CD4-positive, alpha-beta memory T cell (primary cell): ENCODE measurements around the gene PLRG1. TPM values are rescaled to one million over a fixed set of nuclear protein-coding genes. Genes with fewer than 3 reads are reported as not detected.
A peak's percentile ranks its signal among the peaks of the same experiment; 100 is the strongest.
"Not testable (repeated sequence)": the region's sequence is repeated elsewhere in the genome, so short reads cannot be mapped to it uniquely, and the experiment has no call there.

Source experiments
- CTCF ChIA-PET: fragments of 350-600 bp; sonication (Branson Sonifier 250); formaldehyde crosslinking; loops from one replicate; lab custom pipeline; 2021; ENCODE audit warnings: inconsistent platforms; ENCODE audit not compliant: partially characterized antibody; lab: Charles Lee
- POLR2A ChIA-PET: fragments of 350-600 bp; sonication (Branson Sonifier 250); formaldehyde crosslinking; loops from one replicate; lab custom pipeline; 2021; ENCODE audit not compliant: partially characterized antibody; lab: Charles Lee
- DNase-seq, 5 donors: peaks; one replicate each; pipeline versions ENCODE4 v3.0.0 to v3.0.0-alpha.2; 2020 to 2022; ENCODE audit warnings: mixed read lengths in 1 of 5
- H3K27ac ChIP-seq: one replicate; pipeline ENCODE4 v1.7.0; 2013; ENCODE audit warnings: low read depth, low read length
- H3K27me3 ChIP-seq: 2 replicates; pipeline ENCODE4 v1.7.0; 2013; ENCODE audit warnings: mild to moderate bottlenecking, low read length, moderate library complexity; ENCODE audit not compliant: insufficient read depth
- H3K36me3 ChIP-seq: 2 replicates; pipeline ENCODE4 v1.7.0; 2013; ENCODE audit warnings: mild to moderate bottlenecking, low read length, moderate library complexity; ENCODE audit not compliant: insufficient read depth
- H3K4me1 ChIP-seq: 2 replicates; pipeline ENCODE4 v1.7.0; 2013; ENCODE audit warnings: mild to moderate bottlenecking, low read length, moderate library complexity; ENCODE audit not compliant: insufficient read depth
- H3K4me3 ChIP-seq, 2 donors: one replicate each; pipeline ENCODE4 v1.7.0; 2013; ENCODE audit warnings: low read length in 2 of 2, mild to moderate bottlenecking in 1 of 2
- H3K9me3 ChIP-seq, 2 donors: one replicate each; pipeline ENCODE4 v1.7.0; 2013; ENCODE audit warnings: low read length in 2 of 2, control low read depth in 1 of 2; ENCODE audit not compliant: control insufficient read depth in 1 of 2
- H3K27ac Mint-ChIP-seq, 7 donors: one replicate each; pipeline ENCODE4 v1.8.0; 2020 to 2021; ENCODE audit warnings: mixed read lengths in 7 of 7, mild to moderate bottlenecking in 6 of 7, inconsistent platforms in 3 of 7, moderate library complexity in 3 of 7
- H3K27me3 Mint-ChIP-seq, 2 donors: one replicate each; pipeline ENCODE4 v1.8.0; 2020 to 2021; ENCODE audit warnings: mixed read lengths in 2 of 2
- H3K36me3 Mint-ChIP-seq, 2 donors: one replicate each; pipeline ENCODE4 v1.8.0; 2020 to 2021; ENCODE audit warnings: mixed read lengths in 2 of 2, inconsistent platforms in 1 of 2, mild to moderate bottlenecking in 1 of 2
- H3K4me1 Mint-ChIP-seq, 4 donors: one replicate each; pipeline ENCODE4 v1.8.0; 2020 to 2021; ENCODE audit warnings: mixed read lengths in 4 of 4, mild to moderate bottlenecking in 1 of 4
- H3K4me3 Mint-ChIP-seq, 8 donors: one replicate each; pipeline ENCODE4 v1.8.0; 2020 to 2021; ENCODE audit warnings: mixed read lengths in 8 of 8, mild to moderate bottlenecking in 7 of 8, moderate library complexity in 6 of 8, inconsistent platforms in 3 of 8
- H3K9me3 Mint-ChIP-seq, 8 donors: one replicate each; pipeline ENCODE4 v1.8.0; 2020 to 2021; ENCODE audit warnings: mixed read lengths in 8 of 8, mild to moderate bottlenecking in 5 of 8, inconsistent platforms in 3 of 8, moderate library complexity in 1 of 8
- intact Hi-C: fragments of 100-400 bp; cut with micrococcal nuclease; formaldehyde crosslinking; loops from one replicate; pipeline ENCODE4 v1.15.1; 2023
- polyA plus RNA-seq, 2 donors: library from polyadenylated mRNA; unstranded; fragments of 300-500 nt; fragmentation: Illumina TruSeq; gene quantifications; one replicate each; pipeline ENCODE4 v1.2.3, GENCODE V29; 2021
- total RNA-seq, 2 experiments: library from RNA; stranded (reverse); gene quantifications; one replicate each; pipeline ENCODE4 v1.2.3, GENCODE V29; 2021

The PLRG1 gene
- total RNA-seq (10 to 100 TPM; 77.5 to 81.8 TPM), polyA plus RNA-seq (10 to 100 TPM; 84.3 to 91.8 TPM)

- intact Hi-C loops: loop anchor here (1.0 to 10.0 kb wide), 5 partner anchors 218 to 1403 kb away; partner anchors contain the start of genes CTSO, MAP9 and SFRP2
- H3K4me1 Mint-ChIP-seq: peaks cover 13 to 28% (median 24%) of the 10 kb centered on the region in 4 donors
- H3K9me3 ChIP-seq: no peaks in the 10 kb centered on the region
- peak within 1 kb of the TSS; percentile 96 to 100 (median 98) for H3K4me3 Mint-ChIP-seq
- ChIA-PET CTCF (interaction anchor here (0.7 to 7.5 kb wide), 11 partner anchors 8 to 1404 kb away, joined by 3 to 120 read pairs (median 4); partner anchors contain the start of genes CTSO, FGB and MAP9), POLR2A (interaction anchor here (0.6 to 2.7 kb wide), 8 partner anchors 9 to 1403 kb away, joined by 3 to 19 read pairs (median 3); partner anchors contain the start of genes CTSO, FGB and MAP9)
- H3K27ac ChIP-seq: peak within 1 kb of the TSS; percentile 77
- peaks cover 6 to 32% of the 10 kb centered on the region in 2 donors for H3K36me3 Mint-ChIP-seq
- no peaks in the 10 kb centered on the region for H3K27me3 Mint-ChIP-seq
- H3K27me3 ChIP-seq: no peaks in the 10 kb centered on the region
- no peaks in the 10 kb centered on the region for H3K9me3 Mint-ChIP-seq
- peak; percentile 95 to 96 (median 96) for DNase-seq
- H3K4me1 ChIP-seq: peaks cover 22% of the 10 kb centered on the region
- H3K36me3 ChIP-seq: peaks cover 22% of the 10 kb centered on the region
- peak within 1 kb of the TSS; percentile 87 to 99 (median 97) for H3K27ac Mint-ChIP-seq
- peak within 1 kb of the TSS; percentile 48 to 88 for H3K4me3 ChIP-seq
Observed at GRCh38 chr4:154549894-154550790, at the start of gene PLRG1. Gene PLRG1, minus strand, starts transcription at chr4:154550400. Its CDS starts 92 bp downstream, at chr4:154550308.

DNA sequence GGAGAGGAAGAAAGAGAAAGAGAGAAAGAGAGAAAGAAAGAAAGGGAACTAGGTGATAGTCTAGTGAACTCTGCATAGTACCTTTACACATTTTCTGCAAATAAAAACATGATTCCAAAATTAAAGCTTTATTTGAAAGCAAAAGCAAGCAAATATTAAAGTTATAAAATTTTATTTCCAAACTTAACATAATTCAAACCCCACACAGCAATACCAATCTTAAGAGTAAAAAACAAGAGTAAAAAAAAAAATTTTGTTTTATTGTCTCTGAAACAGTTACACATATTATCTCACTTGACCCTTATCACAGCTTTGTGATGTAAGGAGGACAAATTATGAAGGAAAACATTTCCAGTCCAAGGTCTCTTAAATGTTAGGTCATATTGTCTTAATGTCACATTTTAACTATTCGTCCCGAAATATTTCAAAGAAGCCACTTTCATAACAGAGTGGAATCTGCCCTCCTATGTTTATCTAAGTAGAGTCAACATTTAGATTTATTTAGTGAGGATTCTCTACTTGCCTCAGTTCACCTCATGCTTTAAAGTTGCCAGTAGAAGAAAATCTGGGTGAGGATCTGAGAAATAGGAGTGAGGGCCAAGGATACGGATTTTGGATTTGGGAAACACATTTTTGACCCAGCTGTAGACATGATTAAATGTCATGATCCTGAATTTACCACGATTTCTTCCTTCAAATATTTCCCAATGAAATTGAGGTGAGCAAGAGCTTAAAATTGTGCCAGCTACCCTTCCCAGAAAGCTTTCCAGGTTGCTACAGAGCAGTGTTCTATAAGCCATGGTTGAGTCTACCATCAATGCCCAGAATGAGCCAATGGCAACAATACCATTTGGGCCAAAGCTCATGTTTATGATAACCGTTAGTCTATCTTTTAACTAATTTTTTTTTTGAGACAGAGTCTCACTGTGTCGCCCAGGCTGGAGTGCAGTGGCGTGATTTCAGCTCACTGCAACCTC, 47.9 kb upstream of the PLRG1 start:
- Mint-ChIP-seq H3K4me1 (no peaks in the 10 kb centered on the region), H3K4me3 (no peak overlapping the region), H3K36me3 (no peaks in the 10 kb centered on the region), H3K9me3 (no peaks in the 10 kb centered on the region), H3K27ac (no peak overlapping the region), H3K27me3 (peaks cover 8 to 15% of the 10 kb centered on the region in 2 donors)
- ChIA-PET POLR2A (no interaction called here), CTCF (interaction anchor here (1.1 kb wide), 1 partner anchor 47 kb away, joined by 3 read pairs; no protein-coding TSS in a partner anchor)
- Histone ChIP-seq H3K4me3 (no peak overlapping the region), H3K27ac (no peak overlapping the region), H3K27me3 (no peaks in the 10 kb centered on the region), H3K9me3 (no peaks in the 10 kb centered on the region), H3K4me1 (no peaks in the 10 kb centered on the region), H3K36me3 (no peaks in the 10 kb centered on the region)
- intact Hi-C loops: no loop called here
- DNase-seq: no peak

DNA sequence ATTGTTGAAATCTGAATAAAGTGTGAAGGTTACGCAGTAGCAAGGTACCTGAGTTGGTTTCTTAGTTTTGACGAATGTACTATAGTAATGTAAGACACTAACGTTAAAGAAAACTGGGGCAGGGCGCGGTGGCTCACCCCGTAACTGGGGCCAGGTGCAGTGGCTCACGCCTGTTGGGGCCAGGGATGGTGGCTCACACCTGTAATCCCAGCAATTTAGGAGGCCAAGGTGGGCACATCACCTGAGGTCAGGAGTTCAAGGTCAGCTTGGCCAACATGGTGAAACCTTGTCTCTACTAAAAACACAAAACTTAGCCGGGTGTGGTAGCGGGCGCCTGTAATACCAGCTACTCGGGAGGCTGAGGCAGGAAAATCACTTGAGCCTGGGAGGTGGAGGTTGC, 47.1 kb upstream of the PLRG1 start:
- H3K4me1 Mint-ChIP-seq, H3K36me3 Mint-ChIP-seq, H3K4me3 Mint-ChIP-seq, H3K27ac Mint-ChIP-seq, H3K4me1 ChIP-seq, H3K9me3 ChIP-seq, H3K36me3 ChIP-seq, H3K9me3 Mint-ChIP-seq, H3K27me3 ChIP-seq, DNase-seq, H3K4me3 ChIP-seq, CTCF ChIA-PET, intact Hi-C loops, H3K27ac ChIP-seq, POLR2A ChIA-PET: not testable (repeated sequence)
- H3K27me3 Mint-ChIP-seq: peaks cover 11 to 12% of the 10 kb centered on the region in 2 donors

GRCh38 chr4:154595807-154596206, 45.6 kb upstream of the PLRG1 start:
- peaks cover 9 to 10% of the 10 kb centered on the region in 2 donors for H3K27me3 Mint-ChIP-seq
- no peaks in the 10 kb centered on the region for H3K9me3 ChIP-seq
- no peaks in the 10 kb centered on the region for H3K4me1 Mint-ChIP-seq
- H3K4me3 ChIP-seq: no peak overlapping the region
- CTCF ChIA-PET: no interaction called here
- no peaks in the 10 kb centered on the region for H3K36me3 ChIP-seq
- H3K4me1 ChIP-seq: no peaks in the 10 kb centered on the region
- intact Hi-C loops: no loop called here
- H3K27ac ChIP-seq: no peak overlapping the region
- H3K27me3 ChIP-seq: no peaks in the 10 kb centered on the region
- no peak overlapping the region for H3K4me3 Mint-ChIP-seq
- no peaks in the 10 kb centered on the region for H3K36me3 Mint-ChIP-seq
- H3K27ac Mint-ChIP-seq: no peak overlapping the region
- DNase-seq: no peak
- POLR2A ChIA-PET: no interaction called here
- H3K9me3 Mint-ChIP-seq: no peaks in the 10 kb centered on the region

- H3K27me3 ChIP-seq, H3K4me1 Mint-ChIP-seq, H3K27ac ChIP-seq, H3K27ac Mint-ChIP-seq, POLR2A ChIA-PET, H3K36me3 ChIP-seq, H3K36me3 Mint-ChIP-seq, DNase-seq, H3K4me3 Mint-ChIP-seq, H3K4me3 ChIP-seq, H3K9me3 Mint-ChIP-seq, H3K9me3 ChIP-seq, H3K4me1 ChIP-seq, intact Hi-C loops: not testable (repeated sequence)
- peaks cover 10% of the 10 kb centered on the region in 2 donors for H3K27me3 Mint-ChIP-seq
- CTCF ChIA-PET: interaction anchor here (1.0 to 1.1 kb wide), 2 partner anchors 8 to 26 kb away, joined by 3 read pairs; no protein-coding TSS in a partner anchor
Observed at GRCh38 chr4:154594343-154594742, 44.1 kb upstream of the PLRG1 start.

DNA sequence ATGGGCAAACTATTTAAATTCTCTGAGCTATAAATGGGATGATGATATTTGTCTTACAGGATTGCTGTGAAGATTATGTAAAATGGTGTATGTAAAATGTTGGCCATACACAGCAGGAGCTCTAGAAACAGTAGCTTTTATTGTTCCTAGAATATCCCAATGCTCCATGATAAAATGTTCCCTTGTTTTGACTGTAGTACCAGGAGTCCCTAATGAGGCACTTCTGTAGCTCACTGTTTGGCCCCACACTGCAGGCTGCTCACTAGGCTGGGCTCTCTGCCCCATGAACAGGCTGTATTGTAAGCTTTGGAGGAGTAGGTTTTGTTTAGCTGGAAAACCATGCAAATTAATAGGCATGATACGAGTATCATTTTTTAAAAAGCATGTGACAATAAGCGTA, 43.7 kb upstream of the PLRG1 start:
- Histone ChIP-seq H3K9me3 (no peaks in the 10 kb centered on the region), H3K4me1 (no peaks in the 10 kb centered on the region), H3K27ac (no peak overlapping the region), H3K27me3 (no peaks in the 10 kb centered on the region), H3K36me3 (no peaks in the 10 kb centered on the region), H3K4me3 (no peak overlapping the region)
- Mint-ChIP-seq H3K36me3 (no peaks in the 10 kb centered on the region), H3K9me3 (no peaks in the 10 kb centered on the region), H3K4me1 (no peaks in the 10 kb centered on the region), H3K4me3 (no peak overlapping the region), H3K27ac (no peak overlapping the region), H3K27me3 (peaks cover 10% of the 10 kb centered on the region in 2 donors)
- POLR2A ChIA-PET: no interaction called here
- CTCF ChIA-PET: interaction anchor here (1.0 to 1.1 kb wide), 2 partner anchors 8 to 26 kb away, joined by 3 read pairs; no protein-coding TSS in a partner anchor
- DNase-seq: no peak
- intact Hi-C loops: no loop called here
